HK-2 (cell line): ENCODE results near the gene PLOD3.
"Not testable (repeated sequence)": the region's sequence is repeated elsewhere in the genome, so short reads cannot be mapped to it uniquely, and the experiment has no call there.

Experiments
- DNase-seq: peaks from one replicate; pipeline ENCODE4 v3.0.0-alpha.2; 2018; ENCODE audit not compliant: unreplicated experiment

PLOD3 gene

DNA sequence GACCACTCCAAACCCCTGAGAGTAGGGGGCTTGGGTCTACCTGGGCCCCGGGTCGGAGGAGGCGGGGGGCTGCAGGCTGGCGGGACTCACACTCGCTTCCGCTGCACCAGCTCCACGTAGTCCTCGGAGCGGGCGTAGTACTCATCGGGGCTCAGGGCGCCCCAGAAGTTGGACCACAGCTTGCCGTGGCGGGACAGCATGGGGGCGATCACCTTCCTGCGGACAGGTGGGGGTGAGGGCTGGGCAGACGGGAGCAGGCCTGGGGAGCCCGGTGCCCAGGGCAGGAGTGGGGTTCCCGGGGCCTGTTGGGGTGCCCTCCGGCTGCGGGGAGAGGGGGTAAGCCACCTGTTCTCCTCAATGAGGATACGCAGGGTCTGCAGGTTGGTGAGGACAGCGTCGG is 5.9 kb downstream of the PLOD3 start:
- DNase-seq = no peak

DNA sequence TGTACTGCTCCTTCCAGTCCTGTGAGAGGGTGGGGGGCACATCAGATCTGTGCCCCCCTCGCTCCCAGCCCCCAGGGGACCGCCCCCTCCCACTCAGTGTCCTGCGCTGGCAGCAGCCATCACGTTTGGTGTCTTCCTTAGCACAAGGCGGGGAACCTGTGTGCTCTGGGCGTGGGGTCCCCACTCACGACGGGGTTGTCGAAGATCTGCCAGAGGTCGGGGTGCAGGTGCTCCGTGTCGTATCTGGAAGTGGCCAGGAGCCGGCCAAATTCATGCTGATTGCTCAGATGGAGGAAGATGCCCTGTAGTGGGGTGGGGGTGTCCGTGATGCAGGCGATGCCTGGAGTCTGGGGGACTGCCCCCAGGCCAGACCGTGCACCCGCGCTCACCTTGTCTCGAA is 7.2 kb downstream of the PLOD3 start:
- no peak for DNase-seq

DNA sequence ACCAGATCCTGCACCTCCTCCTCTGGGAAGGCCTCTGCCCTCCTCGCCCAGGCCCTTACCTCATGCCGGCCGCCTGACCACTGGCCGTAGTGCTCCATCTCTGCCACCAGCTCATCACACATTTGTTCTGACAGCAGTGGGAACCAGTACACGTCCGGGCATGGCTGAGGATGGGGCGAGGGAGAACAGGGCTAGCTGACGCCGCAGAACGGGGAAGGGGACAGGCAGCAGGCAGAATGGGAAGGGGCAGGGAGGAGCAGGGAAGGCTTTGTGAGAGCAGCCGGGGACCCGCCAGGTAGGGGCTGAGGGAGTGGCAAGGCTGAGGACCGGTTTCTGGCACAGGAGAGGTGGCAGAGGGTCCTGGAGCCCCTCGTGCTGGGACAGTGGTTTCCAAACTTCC is 8.6 kb downstream of the PLOD3 start:
- DNase-seq = no peak

DNA sequence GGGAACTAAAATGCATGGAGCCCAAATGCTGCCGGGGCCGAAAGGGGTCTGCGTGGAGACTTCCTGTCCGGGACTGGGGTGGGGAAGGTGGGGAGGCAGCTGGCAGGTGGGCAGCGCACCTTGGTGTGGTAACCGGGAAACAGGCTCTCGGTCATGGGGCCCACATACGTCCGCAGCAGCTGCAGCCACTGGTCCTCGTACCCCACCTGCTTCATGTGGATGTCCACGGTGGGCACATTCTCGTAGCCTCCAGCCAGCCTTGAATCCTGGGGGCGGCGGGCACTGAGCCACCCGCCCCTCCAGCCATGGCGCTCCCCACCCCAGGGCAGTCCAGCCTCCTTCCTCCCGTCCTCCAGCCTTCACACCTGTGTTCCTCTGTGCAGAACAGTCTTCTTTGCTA is 9.9 kb downstream of the PLOD3 start:
- no peak for DNase-seq

DNA sequence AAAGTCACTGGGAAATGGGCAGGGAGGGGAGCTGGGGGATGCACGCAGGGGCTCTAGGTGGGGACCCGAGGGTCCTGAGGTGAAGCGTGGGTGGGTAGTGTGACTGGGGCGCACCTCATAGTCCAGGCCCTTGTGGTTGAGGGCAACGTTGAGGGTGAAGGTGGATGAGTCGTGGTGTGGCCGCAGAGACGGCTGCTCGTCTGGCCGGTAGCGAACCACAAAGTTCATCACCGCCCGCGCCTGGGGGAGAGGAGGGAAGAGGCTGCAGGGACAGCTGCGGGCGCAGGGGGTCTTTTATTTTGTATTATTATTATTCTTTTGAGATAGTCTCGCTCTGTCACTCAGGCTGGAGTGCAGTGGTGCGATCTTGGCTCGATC is 10.7 kb downstream of the PLOD3 start:
- peak; percentile 31 for DNase-seq

DNA sequence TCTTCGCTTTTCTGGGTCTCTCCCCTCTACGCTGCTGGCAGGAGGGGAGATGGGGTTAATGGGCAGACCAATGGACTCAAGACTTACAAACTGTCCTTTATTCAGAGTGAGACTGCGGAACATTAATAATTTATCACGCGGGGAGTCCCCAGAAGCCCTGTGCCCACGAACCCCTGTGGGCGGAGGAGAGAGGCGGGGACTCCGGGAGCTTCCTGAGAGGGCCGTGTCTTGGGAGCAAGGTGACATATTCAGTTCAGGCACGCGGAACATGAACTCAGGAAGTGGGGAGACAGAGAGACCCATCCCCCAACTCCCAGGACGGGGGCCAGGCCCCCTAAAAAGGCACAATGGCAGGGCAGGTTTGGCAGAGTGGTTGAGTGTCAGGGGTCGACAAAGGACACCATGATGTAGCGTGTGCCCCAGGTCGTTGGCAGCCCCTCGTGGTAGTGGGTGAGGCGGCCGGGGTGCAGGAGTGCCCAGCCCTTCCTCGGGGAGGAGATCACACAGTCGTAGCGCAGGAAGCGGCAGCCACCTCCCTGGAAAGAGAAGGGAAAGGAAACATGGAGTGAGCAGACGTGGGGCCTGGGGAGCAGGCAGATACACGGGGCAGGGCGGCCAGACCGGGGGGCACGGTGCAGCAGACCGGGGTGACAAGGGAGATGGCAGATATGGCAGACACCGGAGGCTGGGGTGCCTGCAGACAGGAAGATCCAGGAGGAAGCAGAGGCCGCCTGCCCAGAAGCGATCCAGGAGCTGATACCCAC is 11.3 kb downstream of the PLOD3 start:
- no peak for DNase-seq

DNA sequence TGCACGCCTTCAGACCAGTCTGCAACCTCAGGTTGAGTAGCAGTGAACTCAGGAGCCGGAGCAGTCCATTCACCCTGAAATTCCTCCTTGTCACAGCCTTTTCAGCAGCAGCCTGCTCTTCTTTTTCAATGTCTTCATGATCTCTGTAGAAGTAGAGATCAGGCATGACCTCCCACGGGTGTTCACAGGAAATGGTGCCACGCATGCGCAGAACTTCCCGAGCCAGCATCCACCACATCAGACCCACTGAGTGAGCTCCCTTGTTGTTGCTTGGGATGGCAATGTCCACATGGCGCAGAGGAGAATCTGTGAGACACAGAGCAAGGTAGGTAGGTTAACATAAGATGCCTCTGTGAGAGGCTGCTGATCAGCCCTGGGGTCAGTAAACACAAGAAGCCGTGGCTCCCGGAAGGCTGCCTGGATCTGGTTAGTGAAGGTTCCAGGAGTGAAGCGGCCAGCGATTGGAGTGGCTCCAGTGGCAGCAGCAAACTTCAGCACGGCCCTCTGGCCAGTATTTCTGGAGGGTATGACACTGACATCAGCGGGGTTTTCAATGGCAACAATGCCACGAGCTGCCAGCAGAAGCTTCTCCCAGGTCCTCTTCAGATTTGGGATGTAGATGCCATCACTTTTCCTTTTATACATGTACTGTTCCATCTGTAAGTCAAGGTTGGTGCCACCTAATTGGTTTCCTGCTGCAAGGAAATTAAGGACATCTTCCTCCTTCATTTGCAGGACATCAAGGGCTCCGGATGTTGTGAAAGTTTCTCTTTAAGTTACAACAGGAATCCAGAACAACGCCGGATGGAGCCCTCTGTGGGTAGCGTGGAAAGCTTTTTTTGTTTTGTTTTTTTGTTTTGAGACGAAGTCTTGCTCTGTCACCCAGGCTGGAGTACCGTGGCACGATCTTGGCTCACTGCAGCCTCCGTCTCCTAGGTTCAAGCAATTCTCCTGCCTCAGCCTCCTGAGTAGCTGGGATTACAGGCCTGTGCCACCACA is 13.3 kb downstream of the PLOD3 start:
- not testable (repeated sequence) for DNase-seq

DNA sequence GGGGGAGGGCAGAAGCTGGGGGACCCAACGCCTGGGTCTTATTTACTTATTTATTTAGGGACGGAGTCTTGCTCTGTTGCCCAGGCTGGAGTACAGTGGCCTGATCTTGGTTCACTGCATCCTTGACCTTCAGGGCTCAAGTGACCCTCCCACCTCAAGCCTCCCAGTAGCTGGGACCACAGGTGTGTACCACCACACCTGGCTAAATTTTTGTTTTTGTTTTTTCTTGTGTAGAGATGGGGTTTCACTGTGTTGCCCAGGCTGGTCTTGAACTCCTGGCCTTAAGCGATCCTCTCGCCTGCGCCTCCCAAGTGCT is 14.8 kb downstream of the PLOD3 start:
- no peak for DNase-seq

DNA sequence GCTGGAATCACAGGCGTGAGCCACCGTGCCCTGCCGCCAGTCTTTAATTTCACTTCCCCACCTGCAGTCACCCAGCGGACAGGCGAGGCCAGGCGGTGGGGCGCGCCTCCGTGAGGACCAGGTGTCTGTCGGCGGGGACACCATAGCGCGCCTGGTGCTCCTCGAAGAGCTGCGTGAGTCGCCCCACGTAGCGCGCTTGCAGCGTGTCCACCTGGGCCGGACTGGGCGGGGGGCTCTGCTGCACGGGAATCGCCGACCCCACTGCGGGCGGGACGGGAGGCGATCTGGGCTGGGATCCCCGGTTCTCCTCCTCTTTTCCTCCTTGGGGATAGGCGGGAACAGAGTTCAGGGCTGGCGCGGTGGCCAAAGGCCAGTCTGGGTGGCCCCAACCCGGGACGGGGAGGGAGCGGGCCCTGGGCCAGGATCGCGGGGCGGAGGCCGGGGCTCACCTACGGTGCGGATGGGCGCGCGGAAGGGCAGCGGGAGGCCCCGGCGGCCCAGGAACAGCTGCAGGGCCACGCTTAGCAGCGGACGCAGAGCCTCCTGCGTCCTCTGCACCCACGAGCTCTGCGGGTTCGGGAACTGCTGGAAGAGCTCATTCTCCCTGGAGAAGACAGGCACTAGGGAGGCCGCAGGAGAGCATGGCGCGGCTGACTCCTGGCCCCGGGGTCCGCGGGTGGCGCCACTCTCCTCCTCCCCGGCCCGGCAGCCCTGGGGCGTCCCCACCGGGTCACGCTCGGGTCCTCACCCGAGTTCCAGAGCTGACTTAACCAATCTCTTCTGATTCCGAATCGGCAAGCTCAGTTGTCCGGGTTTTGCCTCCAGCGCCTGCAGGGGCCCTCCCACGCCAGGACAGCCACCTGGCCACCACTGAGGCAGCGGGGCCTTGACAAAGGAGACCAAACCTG is 15.4 kb downstream of the PLOD3 start:
- DNase-seq = no peak

DNA sequence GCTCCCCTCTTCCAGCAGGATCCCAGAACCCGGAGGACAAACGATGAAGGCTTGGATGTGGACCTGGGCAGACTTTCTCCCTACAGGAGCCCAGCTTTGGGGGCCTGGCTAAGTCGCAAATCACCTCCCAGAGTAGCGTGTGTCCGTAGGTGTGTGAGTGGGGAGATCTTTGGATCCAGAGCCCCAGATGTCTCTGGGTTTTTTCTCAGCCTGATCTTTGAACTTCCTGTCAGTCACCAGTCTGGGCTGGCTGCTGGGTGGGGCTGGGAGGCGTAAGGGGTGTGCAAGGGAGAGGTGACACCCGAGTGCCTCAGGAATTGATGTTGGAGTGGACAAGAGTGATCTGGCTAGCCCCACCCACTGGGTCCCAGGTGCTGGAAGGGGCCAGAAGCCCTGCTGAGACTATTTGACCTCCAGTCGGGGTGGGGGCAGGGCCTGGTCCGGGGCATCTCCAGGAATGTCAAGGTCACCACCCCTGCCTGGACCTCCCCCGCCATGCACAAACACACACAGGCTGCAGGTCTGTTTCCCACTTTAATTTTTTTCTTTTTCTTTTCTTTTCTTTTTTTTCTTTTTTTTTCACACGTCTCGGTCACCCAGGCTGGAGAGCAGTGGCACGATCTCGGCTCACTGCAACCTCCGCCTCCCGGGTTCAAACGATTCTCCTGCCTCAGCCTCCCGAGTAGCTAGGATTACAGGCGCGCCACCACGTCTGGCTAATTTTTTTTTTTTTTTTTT is 16.4 kb downstream of the PLOD3 start, which contains the start of gene MOGAT3:
Gene MOGAT3, minus strand, starts transcription at position 175 of the 738 bp plus-strand sequence. CDS start 182 bp downstream, outside the sequence.
- DNase-seq = no peak

DNA sequence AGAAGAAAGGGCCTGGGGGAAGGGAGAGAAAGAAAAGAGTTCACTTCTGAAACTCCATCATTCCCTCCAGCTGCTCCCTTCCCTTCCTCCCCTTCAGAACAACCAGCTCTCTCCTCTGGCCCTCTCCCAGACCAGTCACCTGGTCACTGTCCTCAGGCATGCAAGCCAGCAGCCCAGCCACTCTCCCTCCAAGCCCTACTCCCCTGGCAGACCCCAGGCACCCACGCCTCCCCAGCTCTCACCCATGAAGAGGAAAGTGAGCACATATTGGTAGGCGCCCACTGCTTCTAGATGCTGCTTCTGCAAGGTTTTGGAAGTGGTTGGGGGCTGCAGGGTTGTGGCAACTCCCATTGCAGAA is 16.9 kb downstream of the PLOD3 start:
- no peak for DNase-seq

DNA sequence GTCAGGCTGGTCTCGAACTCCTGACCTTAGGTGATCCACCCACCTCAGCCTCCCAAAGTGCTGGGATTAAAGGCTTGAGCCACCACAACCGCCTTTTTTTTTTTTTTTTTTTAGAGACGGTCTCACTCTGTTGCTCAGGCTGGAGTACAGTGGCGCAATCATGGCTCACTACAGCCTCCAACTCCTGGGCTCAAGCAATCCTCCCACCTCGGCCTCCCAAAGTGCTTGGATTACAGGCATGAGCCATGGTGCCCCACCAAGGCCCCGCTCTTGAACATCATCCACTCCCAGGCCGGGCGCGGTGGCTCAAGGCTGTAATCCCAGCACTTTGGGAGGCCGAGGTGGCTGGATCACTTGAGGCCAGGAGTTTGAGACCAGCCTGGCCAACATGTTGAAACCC is 17.9 kb downstream of the PLOD3 start:
- DNase-seq = not testable (repeated sequence)

DNA sequence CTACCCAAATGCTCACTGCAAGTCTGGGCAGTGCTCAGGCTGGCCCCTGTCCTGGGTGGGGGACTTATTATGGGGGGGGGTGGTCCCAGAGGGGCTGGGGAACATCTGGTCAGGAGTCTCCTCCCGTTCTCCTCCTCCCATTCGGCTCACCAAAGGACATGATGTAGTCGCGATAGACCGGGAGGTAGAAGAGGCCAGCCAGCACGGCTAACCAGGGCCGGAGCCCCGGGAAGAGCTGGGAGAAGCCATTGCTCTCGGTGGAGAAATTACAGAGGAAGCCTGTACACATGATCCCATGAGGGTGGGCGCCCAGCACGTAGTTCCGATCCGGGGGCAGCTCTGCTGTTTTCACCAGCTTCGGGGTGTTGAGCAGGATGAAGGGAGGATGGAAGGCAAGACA is 18.9 kb downstream of the PLOD3 start:
- DNase-seq = no peak

DNA sequence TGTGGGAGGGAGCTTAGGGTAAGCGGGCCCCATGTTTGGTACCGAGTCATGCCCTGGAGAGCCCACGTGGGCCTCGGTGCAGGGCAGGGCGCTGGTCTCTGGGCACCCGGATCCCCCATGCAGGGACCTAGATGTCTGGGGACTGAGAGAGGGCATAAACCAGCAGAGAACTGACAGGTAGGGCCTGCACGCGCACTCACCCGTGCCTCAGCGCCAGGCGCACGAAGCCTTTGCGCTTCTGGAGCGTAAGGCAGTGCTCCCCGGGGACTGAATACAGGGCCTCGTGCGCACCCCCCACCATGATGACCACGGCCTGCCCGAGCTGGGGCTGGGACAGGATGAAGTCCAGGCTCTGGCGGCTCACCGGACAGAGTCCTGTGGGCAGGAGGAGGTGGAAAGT is 19.4 kb downstream of the PLOD3 start:
- DNase-seq = no peak

DNA sequence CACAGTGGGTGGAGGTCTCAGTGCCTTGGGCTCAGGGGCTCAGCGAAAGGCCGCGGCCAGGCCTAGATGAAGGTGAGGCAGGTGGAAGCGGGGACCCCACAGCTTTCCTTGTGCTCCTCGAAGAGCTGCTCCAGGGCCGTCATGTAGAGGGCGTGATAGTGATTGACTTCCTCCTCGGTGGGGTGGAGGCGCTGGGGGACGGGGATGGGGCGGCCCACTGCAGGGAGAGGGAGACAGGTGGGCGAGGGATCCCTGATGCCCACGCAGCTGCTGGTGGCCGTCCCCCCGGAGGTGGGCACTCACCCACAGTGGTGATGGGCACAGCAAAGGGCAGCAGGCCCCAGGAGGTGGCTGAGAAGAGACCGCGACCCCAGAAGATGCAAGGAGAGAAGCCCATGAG is 21.5 kb downstream of the PLOD3 start:
- no peak for DNase-seq

DNA sequence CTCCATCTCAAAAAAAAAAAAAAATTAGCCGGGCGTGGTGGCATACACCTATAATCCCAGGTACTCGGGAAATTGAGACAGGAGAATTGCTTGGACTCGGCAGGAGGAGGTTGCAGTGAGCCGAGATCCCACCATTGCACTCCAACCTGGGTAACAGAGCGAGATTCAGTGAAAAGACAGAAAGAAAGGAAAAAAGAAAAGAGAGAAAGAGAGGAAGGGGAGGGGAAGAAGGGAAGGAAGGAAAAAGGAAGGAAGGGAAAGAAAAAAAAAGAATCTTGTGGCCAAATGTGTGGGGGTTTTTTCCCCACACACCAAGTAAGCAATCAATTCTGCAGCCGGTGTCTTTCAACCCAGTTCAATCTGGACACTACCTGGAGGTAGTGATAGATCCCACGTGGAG is 28.3 kb downstream of the PLOD3 start:
- no peak for DNase-seq

DNA sequence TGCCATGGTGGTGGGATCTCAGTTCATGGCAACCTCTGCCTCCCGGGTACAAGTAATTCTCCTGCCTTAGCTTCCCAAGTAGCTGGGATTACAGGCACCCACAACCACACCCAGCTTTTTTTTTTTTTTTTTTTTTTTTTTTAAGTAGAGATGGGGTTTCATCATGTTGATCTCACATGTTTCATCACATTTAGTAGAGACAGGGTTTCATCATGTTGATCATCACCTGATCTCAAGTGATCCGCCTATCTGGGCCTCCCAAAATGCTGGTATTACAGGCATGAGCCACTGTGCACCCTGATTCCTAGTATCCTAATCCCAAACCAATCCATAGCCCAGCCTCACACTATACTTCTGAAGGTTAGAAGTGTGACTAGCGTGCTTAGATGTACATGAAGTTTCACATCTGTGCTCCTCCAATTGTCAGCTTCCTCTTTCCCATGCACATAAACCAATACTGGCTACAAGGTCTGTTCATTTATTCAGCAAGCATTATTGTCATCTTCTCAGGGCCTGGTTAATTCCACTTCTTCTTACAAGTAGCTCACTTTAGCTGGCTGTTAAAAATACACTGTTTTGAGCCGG is 30.4 kb downstream of the PLOD3 start:
- DNase-seq = no peak

DNA sequence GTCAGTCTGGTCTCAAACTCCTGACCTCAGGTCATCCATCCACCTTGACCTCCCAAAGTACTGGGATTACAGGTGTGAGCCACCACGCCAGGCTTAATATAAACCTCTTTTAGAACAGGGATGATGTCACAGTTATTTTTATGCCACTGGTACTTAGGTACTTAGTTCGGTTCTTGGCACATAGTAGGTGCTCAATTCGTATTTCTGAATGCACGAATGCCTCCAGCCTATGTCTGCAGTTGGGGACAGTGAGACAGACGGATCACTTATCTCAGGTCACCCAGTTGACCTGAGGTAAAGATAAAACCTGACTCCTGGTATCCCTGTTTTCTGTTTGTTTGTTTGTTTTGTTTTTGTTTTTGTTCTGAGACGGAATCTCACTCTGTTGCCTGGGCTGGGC is 31.2 kb downstream of the PLOD3 start:
- no peak for DNase-seq

DNA sequence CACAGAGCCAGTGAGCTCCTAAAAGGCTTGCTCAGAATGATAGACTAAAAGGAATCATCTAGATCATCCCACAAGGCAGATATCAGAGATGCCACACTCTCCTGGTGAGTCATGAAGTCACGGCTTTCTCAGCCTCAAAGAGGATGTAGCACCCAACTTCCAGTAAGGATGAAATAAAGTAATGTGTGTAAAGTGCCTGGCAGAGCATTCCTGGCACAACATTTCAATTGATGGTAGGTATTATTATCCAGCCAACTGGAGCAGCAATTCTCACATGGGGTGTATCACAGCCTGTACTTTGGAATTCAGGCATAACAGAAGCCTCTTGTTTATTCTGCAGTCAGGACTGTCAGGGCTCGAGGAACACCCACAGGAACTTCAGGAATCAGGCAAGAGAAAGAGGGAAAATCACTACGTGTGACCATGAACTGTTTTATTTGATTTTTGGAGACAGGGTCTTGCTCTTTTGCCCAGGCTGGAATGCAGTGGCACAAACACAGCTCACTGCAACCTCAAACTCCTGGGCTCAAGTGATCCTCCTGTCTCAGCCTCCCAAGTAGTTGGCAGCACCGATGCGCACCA is 32.0 kb downstream of the PLOD3 start:
- DNase-seq = no peak

DNA sequence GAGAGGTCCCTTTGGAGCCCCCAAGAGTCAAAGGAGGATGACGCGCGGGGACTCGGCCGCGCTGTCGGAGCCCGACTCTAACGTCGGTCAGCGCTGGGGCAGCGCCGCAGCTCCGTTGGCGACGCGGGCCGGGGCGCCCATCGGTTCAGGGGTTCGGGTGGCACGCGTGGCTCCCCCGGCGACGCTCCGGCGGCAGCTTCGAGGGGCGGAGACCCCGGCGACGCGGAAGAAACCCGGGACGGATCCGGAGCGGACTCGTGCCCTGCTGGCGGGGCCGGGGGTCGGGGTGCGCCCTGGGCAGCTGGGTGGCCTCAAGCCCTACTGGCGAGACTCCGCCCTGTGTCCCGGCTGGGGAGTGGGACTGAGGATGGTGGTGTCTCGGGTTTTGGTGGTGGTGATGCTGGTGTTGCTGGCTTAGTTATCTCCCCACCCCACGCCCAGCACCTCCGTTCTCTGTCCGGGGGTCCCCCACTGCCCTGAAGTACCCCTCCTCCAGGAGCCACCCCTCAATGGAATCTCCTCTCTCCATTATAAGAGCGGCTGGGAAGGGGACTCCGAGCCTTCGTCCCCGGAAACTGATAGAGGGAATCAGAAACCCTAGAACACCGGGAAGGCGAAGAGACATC is 37.1 kb downstream of the PLOD3 start, which contains the start of gene NAT16:
Gene NAT16, minus strand, starts transcription at position 164 of the 626 bp plus-strand sequence. CDS start 5,486 bp downstream, outside the sequence.
- DNase-seq = no peak
